ENCODE results near the gene PRR5L. TPM values are rescaled to one million over a fixed set of nuclear protein-coding genes. Genes with fewer than 3 reads are reported as not detected.

The PRR5L gene
- total and polyA plus RNA-seq, 9 of the 15 experiments (the other 6 are each of a cell fraction or from before 2014, with no cell fraction given): 0.11 to 0.60 (median 0.36) TPM; not detected in 2

GRCh38 chr11:36361901-36362391, 65.9 kb downstream of the PRR5L start:
- Histone ChIP-seq H3K27ac (ENCODE audit: extremely low read depth, low read depth, low read length) (no peak overlapping the region), H3K4me2 (ENCODE audit: insufficient read depth, low read length) (no peak overlapping the region), H3K9ac (ENCODE audit: insufficient read depth in 1 of 2, low read depth in 2 of 2, low read length in 2 of 2) (no peak overlapping the region), H3K36me3 (ENCODE audit: control insufficient read depth, insufficient read depth, low read length) (no peaks in the 10 kb centered on the region), H3K4me3 (no peak overlapping the region), H3K79me2 (ENCODE audit: control insufficient read depth, insufficient read depth, low read length) (no peaks in the 10 kb centered on the region), H3K9me3 (replicated peaks; ENCODE audit: control insufficient read depth, insufficient read depth, low read depth, low read length) (no peaks in the 10 kb centered on the region), H3K27me3 (ENCODE audit: control insufficient read depth in 2 of 2, insufficient read depth in 2 of 2, low read length in 2 of 2) (peaks cover 2 to 27% of the 10 kb centered on the region in 2 experiments; a peak in 4 of 5 replicates), H2AFZ (ENCODE audit: low read depth, low read length) (no peak overlapping the region), H3K9me1 (ENCODE audit: control insufficient read depth, insufficient read depth, low read length) (no peaks in the 10 kb centered on the region), H4K20me1 (replicated peaks; ENCODE audit: control insufficient read depth, insufficient read depth, low read length) (no peaks in the 10 kb centered on the region), H3K4me1 (replicated peaks in 1 of 2; ENCODE audit: control insufficient read depth in 2 of 2, insufficient read depth in 2 of 2, low read length in 2 of 2) (no peaks in the 10 kb centered on the region; a peak in 3 of 5 replicates)
- DNase-seq (ENCODE audit: extremely low read depth in 1 of 4, low spot score in 3 of 4) (no peak), ATAC-seq (no peak), FAIRE-seq (no peak)
- intact Hi-C loops (cut with micrococcal nuclease) (loop anchor here (5.0 kb wide), 1 partner anchor 95 kb away; no protein-coding TSS in a partner anchor), in situ Hi-C loops (cut with MboI) (no loop called here)
- BruUV-seq (replicated peaks): no TSS peak
- TF ChIP-seq C11orf30 (IDR thresholded peaks at IDR 0.05; ENCODE audit: low read depth) (no peak), ELF4 (CRISPR knock-in tag; IDR thresholded peaks at IDR 0.05) (no peak), KAT7 (CRISPR knock-in tag; IDR thresholded peaks at IDR 0.05; ENCODE audit: borderline replicate concordance) (no peak)
- TF ChIP-seq, protein P1, sequence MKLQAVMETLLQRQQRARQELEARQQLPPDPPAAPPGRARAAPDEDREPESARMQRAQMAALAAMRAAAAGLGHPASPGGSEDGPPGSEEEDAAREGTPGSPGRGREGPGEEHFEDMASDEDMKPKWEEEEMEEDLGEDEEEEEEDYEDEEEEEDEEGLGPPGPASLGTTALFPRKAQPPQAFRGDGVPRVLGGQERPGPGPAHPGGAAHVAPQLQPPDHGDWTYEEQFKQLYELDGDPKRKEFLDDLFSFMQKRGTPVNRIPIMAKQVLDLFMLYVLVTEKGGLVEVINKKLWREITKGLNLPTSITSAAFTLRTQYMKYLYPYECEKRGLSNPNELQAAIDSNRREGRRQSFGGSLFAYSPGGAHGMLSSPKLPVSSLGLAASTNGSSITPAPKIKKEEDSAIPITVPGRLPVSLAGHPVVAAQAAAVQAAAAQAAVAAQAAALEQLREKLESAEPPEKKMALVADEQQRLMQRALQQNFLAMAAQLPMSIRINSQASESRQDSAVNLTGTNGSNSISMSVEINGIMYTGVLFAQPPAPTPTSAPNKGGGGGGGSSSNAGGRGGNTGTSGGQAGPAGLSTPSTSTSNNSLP (IDR thresholded peaks at IDR 0.05; ENCODE audit: borderline replicate concordance, low read depth, low read length): no peak
- WGBS (ENCODE audit: insufficient coverage, low coverage, missing lambda C conversion rate): 0% methylated on average over 11 of the region's 11 CpGs
- POLR2A ChIA-PET: no interaction called here
- CTCF ChIA-PET (ENCODE audit: low intra/inter-chr PET ratio): no interaction called here

Data from K562 (cell line).